Measurements from ENCODE around the gene GUCD1.

Gene GUCD1

DNA sequence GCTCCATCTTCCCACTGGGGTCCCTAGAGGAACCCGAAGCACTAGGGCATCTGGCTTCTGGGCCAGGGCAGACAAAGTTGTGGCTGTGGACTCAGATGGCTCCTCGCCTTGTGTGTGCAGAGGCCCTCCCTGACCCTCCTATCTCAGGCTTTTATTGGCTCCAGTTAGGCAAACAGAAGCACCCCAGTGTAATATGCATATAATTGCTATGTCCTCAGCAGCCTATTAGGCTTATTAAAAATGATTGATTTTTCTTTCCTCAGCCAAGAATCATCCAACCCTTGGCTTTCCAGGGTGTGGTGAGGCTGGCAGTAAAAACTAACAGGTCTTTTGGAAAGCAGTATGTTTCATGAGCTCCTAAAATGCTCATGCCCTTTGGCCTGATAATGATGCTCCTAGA lies 37.5 kb downstream of the GUCD1 start:
- FAIRE-seq (no peak), DNase-seq (ENCODE audit: insufficient read length) (no peak)
- TF ChIP-seq POLR2AphosphoS5 (IDR thresholded peaks at IDR 0.05; ENCODE audit: low read depth, low read length) (no peak), POLR2A (IDR thresholded peaks at IDR 0.05; ENCODE audit: low read depth, low read length) (no peak), TAF1 (IDR thresholded peaks at IDR 0.05; ENCODE audit: borderline replicate concordance, low read depth, low read length) (no peak)

DNA sequence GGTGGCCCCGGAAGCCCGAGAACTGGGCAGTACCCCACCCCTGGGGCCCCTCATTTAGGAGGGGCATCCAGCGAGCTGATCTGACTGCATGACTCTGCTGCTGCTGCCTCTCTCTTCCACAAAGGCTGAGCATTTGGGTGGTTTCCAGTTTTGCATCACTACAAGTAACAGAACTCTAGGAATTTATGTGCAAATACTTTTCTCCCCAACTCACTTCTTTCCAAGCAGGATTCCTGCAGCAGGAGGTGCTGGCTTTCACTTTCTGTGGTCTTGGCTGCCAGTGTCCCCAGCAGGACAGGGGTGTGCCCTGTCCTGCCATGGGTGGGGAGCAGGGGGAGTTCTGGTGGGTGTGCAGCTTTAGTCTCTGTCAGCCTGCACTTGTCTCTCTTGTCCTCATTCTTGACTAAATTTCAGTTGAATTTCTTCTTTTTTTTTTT lies 38.6 kb downstream of the GUCD1 start:
- FAIRE-seq (no peak), DNase-seq (ENCODE audit: insufficient read length) (no peak)
- TF ChIP-seq TAF1 (IDR thresholded peaks at IDR 0.05; ENCODE audit: borderline replicate concordance, low read depth, low read length) (no peak), POLR2AphosphoS5 (IDR thresholded peaks at IDR 0.05; ENCODE audit: low read depth, low read length) (no peak), POLR2A (IDR thresholded peaks at IDR 0.05; ENCODE audit: low read depth, low read length) (no peak)

DNA sequence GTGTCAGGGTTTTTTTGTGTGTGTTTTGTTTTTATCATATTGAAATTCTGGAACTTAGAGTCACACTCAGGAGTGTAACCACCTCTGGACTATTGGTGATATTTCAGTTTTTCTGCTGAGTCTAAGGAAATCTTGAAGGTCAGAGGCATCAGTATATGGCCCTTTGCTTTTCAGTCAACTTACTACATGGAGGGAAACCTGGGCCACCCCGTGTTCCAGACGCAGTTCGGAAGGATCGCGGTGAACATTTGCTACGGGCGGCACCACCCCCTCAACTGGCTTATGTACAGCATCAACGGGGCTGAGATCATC lies 40.0 kb downstream of the GUCD1 start:
- no peak for TF ChIP-seq POLR2A (IDR thresholded peaks at IDR 0.05; ENCODE audit: low read depth, low read length)
- no peak for TF ChIP-seq POLR2AphosphoS5 (IDR thresholded peaks at IDR 0.05; ENCODE audit: low read depth, low read length)
- TF ChIP-seq TAF1 (IDR thresholded peaks at IDR 0.05; ENCODE audit: borderline replicate concordance, low read depth, low read length), result no peak
- no peak for DNase-seq (ENCODE audit: insufficient read length)
- FAIRE-seq, result no peak

- no peak for TF ChIP-seq POLR2A (IDR thresholded peaks at IDR 0.05; ENCODE audit: low read depth, low read length)
- FAIRE-seq, result peak; percentile 85
- no peak for DNase-seq (ENCODE audit: insufficient read length)
These were observed 40.5 kb downstream of the GUCD1 start for GRCh38 chr22:24514241-24515026.

DNA sequence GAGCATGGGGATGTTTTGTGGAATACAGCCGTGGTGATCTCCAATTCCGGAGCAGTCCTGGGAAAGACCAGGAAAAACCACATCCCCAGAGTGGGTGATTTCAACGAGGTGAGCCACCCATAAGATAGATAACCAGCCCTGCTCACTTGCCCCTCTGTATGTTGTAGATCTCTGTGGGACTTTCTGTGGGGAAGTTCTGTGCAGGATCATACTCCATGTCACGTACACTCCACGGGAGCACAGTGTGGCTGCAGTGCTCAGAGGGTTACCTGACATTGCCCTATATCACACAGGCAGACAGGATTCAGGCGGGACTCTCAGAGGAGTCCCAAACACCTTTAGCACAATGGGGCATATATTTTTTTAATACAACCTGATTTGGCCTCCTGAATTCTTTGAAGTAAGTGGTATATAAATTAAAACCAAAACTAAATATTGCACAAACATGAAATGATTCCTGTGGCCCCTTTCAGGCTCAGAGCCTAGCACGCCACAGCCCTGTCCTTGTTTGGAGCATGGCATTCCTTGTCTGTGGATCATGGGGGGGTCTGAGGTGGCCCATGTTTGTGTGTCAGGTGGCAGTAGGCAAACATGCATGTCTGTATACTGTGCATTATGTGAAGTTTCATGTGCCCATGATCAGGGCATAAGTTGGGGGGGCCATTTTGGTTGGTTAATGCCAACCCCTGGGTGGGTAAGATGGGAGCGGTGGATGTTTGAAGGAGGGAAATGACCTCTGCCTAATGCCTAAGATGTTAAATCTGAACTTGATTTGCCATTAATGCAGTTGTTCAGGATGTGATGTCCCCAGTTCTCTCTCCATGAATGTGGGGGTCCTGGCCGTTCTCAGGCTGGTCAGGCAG lies 41.3 kb downstream of the GUCD1 start:
- TF ChIP-seq TAF1 (IDR thresholded peaks at IDR 0.05; ENCODE audit: borderline replicate concordance, low read depth, low read length) (no peak), POLR2A (IDR thresholded peaks at IDR 0.05; ENCODE audit: low read depth, low read length) (no peak), POLR2AphosphoS5 (IDR thresholded peaks at IDR 0.05; ENCODE audit: low read depth, low read length) (no peak)
- DNase-seq (ENCODE audit: insufficient read length), result no peak
- peak; percentile 71 for FAIRE-seq

GRCh38 chr22:24512043-24512442 lies 42.9 kb downstream of the GUCD1 start:
- FAIRE-seq (peak; percentile 75), DNase-seq (ENCODE audit: insufficient read length) (no peak)
- TF ChIP-seq TAF1 (IDR thresholded peaks at IDR 0.05; ENCODE audit: borderline replicate concordance, low read depth, low read length) (no peak), POLR2A (IDR thresholded peaks at IDR 0.05; ENCODE audit: low read depth, low read length) (no peak), POLR2AphosphoS5 (IDR thresholded peaks at IDR 0.05; ENCODE audit: low read depth, low read length) (no peak)

DNA sequence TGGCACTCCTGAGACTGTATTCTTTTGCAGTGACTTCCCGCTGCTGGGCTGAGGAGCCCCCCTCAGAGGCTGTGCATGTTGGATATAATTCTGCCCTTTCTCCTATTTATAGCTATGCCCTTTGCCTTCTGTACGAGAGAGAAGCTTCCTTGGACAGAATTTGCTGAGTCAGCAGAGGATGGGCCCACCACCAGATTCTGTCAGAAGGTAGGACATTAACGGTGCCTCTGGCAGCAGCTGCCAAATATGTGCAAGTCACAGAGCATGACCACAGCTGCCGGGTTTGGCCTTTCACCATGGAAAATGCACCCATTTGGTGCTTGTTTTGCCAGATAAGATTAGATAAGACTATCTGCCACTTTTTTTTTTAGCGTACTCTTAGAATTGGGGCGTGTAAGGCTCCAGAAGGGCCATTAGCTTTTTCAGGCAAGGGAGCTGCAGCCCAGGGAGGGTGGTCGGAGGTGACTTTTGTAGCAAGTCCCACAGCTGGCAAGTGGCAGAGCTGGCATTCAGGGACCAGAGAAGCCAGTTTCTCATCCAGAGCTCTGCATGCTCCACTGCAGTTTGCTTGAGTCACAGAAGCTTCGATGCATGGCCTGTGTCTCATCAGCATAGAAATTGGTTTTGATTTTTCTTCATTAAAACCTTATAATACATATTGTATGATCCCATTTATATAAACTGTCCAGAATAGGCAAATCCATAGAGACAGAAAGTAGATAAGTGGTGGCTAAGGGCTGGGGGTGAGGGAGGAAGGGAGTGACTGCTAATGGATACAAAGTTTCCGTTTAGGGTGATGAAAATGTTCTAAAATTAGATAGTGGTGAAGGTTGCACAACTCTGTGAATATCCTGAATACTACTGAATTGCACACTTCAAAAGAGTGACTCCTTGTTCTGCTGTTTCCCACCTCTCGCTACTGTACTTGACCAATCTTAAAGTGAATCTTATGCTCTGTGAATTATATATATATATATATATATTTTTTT lies 44.0 kb downstream of the GUCD1 start:
- DNase-seq (ENCODE audit: insufficient read length), result no peak

DNA sequence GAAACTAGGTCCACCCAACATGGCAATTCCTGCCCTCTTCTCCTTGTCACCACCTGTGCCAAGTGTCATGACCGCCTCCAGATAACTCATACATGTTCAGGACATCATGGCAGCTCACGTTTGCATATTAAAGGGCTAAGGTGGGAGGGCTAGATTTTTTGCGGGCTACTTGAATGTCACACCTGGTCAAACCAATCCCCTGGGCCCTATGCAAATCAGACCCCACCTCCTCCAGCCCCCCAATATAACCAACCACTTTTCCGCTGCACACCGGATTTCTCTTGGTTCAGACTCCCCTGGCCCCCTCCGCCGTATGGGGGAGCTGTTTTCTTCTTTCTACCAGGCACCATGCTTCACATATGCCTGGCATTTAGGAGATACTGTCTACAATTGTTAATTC lies 47.2 kb downstream of the GUCD1 start:
- no peak for TF ChIP-seq POLR2AphosphoS5 (IDR thresholded peaks at IDR 0.05; ENCODE audit: low read depth, low read length)
- no peak for TF ChIP-seq TAF1 (IDR thresholded peaks at IDR 0.05; ENCODE audit: borderline replicate concordance, low read depth, low read length)
- no peak for TF ChIP-seq POLR2A (IDR thresholded peaks at IDR 0.05; ENCODE audit: low read depth, low read length)
- DNase-seq (ENCODE audit: insufficient read length), result no peak
- peak; percentile 62 for FAIRE-seq

More for the DNA sequence above, 44.0 kb downstream of the GUCD1 start:
- peak; percentile 9 for FAIRE-seq
- TF ChIP-seq POLR2AphosphoS5 (IDR thresholded peaks at IDR 0.05; ENCODE audit: low read depth, low read length), result no peak
- no peak for TF ChIP-seq TAF1 (IDR thresholded peaks at IDR 0.05; ENCODE audit: borderline replicate concordance, low read depth, low read length)
- TF ChIP-seq POLR2A (IDR thresholded peaks at IDR 0.05; ENCODE audit: low read depth, low read length), result no peak

GRCh38 chr22:24506802-24507438 lies 48.0 kb downstream of the GUCD1 start:
- TF ChIP-seq POLR2A (IDR thresholded peaks at IDR 0.05; ENCODE audit: low read depth, low read length), result no peak
- no peak for TF ChIP-seq POLR2AphosphoS5 (IDR thresholded peaks at IDR 0.05; ENCODE audit: low read depth, low read length)
- TF ChIP-seq TAF1 (IDR thresholded peaks at IDR 0.05; ENCODE audit: borderline replicate concordance, low read depth, low read length), result no peak
- FAIRE-seq (peak; percentile 90), DNase-seq (ENCODE audit: insufficient read length) (no peak)

DNA sequence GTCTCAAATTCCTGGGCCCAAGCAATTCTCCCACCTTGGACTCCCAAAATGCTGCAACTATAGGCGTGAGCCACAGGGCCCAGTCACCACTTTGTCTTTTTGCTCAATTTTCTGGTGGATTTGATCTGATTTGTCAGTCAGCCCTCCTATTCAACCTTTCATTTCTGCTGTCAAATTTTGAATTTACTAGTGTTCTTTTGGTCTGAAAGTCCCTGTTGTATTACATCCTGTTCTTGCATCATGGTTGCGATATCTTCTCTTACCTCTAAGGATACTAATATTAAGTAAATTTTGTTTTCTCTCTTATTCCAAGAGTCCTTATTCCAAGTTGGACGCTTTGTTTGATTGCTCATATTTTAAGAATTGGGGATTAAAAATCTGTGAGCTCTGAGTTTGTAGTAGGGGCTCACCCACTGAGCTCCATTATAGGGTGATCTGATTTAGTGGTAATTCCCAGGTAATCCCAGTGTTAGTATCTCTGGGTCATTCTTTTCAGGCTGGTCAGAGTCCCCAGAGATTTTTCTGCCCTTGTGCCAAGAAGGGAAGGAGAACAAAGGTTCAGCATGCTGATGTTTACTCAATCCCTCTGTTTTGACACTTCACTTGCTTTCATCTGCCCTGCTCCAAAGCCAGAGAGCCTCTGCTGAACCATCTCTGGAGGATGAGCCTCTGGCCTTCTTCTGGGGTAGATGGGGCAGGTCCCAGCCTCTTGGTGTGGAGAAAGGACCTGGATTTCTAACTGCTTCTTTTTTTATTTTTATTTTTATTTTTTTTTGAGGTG lies 49.8 kb downstream of the GUCD1 start:
- FAIRE-seq (no peak), DNase-seq (ENCODE audit: insufficient read length) (no peak)
- TF ChIP-seq TAF1 (IDR thresholded peaks at IDR 0.05; ENCODE audit: borderline replicate concordance, low read depth, low read length) (no peak), POLR2AphosphoS5 (IDR thresholded peaks at IDR 0.05; ENCODE audit: low read depth, low read length) (no peak), POLR2A (IDR thresholded peaks at IDR 0.05; ENCODE audit: low read depth, low read length) (no peak)
